IMR-90 (cell line): ENCODE results near the gene MEX3B. TPM values are rescaled to one million over a fixed set of nuclear protein-coding genes. Genes with fewer than 3 reads are reported as not detected.

Source experiments
- ATAC-seq: fragments of 200-7000 bp; cut with Tn5 transposase; 2 replicates; pipeline ENCODE4 v1.9.1; 2020; ENCODE audit warnings: low read depth, mild to moderate bottlenecking, moderate library complexity
- BruUV-seq: library from RNA; stranded (reverse); fragments of 400-500 nt; replicated peaks from 2 replicates; lab custom pipeline; 2021; lab: Mats Ljungman, UMichigan
- CTCF ChIA-PET: fragments of 300-600 bp; formaldehyde crosslinking; extraction: SDS; loops from one replicate; lab custom pipeline; 2021; ENCODE audit warnings: antibody characterized with exemption; lab: Yijun Ruan, JAX
- POLR2A ChIA-PET: fragments of 300-600 bp; sonication (Branson Sonifier 250); formaldehyde crosslinking; loops from one replicate; lab custom pipeline; 2022; ENCODE audit warnings: antibody characterized with exemption; ENCODE audit not compliant: unreplicated experiment; lab: Charles Lee
- DNase-seq: peaks from one replicate; pipeline ENCODE4 v3.0.0; 2013
- H2AFZ ChIP-seq: replicated peaks from 2 replicates; pipeline ENCODE3; 2013; ENCODE audit warnings: low read length, mild to moderate bottlenecking; ENCODE audit not compliant: poor library complexity
- H2AK5ac ChIP-seq: 2 replicates; pipeline ENCODE4 v1.6.1; 2013; ENCODE audit warnings: low read depth, low read length, inconsistent platforms
- H2AK9ac ChIP-seq: replicated peaks from 2 replicates; pipeline ENCODE3; 2013; ENCODE audit warnings: mild to moderate bottlenecking, low read depth, low read length, moderate library complexity; ENCODE audit not compliant: poor library complexity
- H2BK120ac ChIP-seq: 2 replicates; pipeline ENCODE4 v1.6.1; 2013; ENCODE audit warnings: low read depth, low read length, inconsistent platforms
- H2BK15ac ChIP-seq: 3 replicates; pipeline ENCODE4 v1.6.1; 2013; ENCODE audit warnings: low read depth, low read length, inconsistent platforms
- H2BK20ac ChIP-seq: 2 replicates; pipeline ENCODE4 v1.6.1; 2013; ENCODE audit warnings: low read depth, mild to moderate bottlenecking, inconsistent platforms, low read length, moderate library complexity
- H2BK5ac ChIP-seq: 2 replicates; pipeline ENCODE4 v1.6.1; 2013; ENCODE audit warnings: mild to moderate bottlenecking, low read depth, low read length, inconsistent platforms; ENCODE audit not compliant: poor library complexity, severe bottlenecking
- H3K14ac ChIP-seq: replicated peaks from 2 replicates; pipeline ENCODE4 v1.6.1; 2013; ENCODE audit warnings: low read depth, low read length, inconsistent platforms
- H3K18ac ChIP-seq: 2 replicates; pipeline ENCODE4 v1.6.1; 2013; ENCODE audit warnings: low read depth, low read length, control low read depth
- H3K23ac ChIP-seq: 2 replicates; pipeline ENCODE4 v1.6.1; 2013; ENCODE audit warnings: low read depth, low read length, inconsistent platforms
- H3K27ac ChIP-seq: 2 replicates; pipeline ENCODE4 v1.5.1; 2013; ENCODE audit warnings: mild to moderate bottlenecking, control low read depth, low read length; ENCODE audit not compliant: insufficient read depth
- H3K27me3 ChIP-seq: 2 replicates; pipeline ENCODE4 v1.6.1; 2013; ENCODE audit warnings: low read length; ENCODE audit not compliant: control insufficient read depth, insufficient read depth
- H3K36me3 ChIP-seq: 2 replicates; pipeline ENCODE4 v1.6.1; 2013; ENCODE audit warnings: low read length, mixed read lengths; ENCODE audit not compliant: control insufficient read depth, insufficient read depth
- H3K4ac ChIP-seq: 2 replicates; pipeline ENCODE4 v1.6.1; 2013; ENCODE audit warnings: low read depth, low read length, inconsistent platforms
- H3K4me1 ChIP-seq: 2 replicates; pipeline ENCODE4 v1.6.1; 2013; ENCODE audit warnings: low read length, mixed read lengths; ENCODE audit not compliant: control insufficient read depth, insufficient read depth
- H3K4me2 ChIP-seq: 2 replicates; pipeline ENCODE4 v1.6.1; 2013; ENCODE audit warnings: low read depth, mild to moderate bottlenecking, control low read depth, low read length, moderate library complexity
- H3K4me3 ChIP-seq: 2 replicates; pipeline ENCODE4 v1.5.1; 2013; ENCODE audit warnings: low read depth, mild to moderate bottlenecking, control low read depth, low read length, moderate library complexity; ENCODE audit not compliant: insufficient read depth
- H3K56ac ChIP-seq: 2 replicates; pipeline ENCODE4 v1.6.1; 2013; ENCODE audit warnings: low read length, inconsistent platforms; ENCODE audit not compliant: insufficient read depth; ENCODE audit errors: extremely low read depth
- H3K79me1 ChIP-seq, 2 experiments: 2 replicates each; pipeline ENCODE4 v1.6.1; 2013; ENCODE audit warnings: low read length in 2 of 2, inconsistent platforms in 1 of 2, low read depth in 1 of 2
- H3K9ac ChIP-seq: 2 replicates; pipeline ENCODE4 v1.6.1; 2013; ENCODE audit warnings: low read depth, low read length, control low read depth
- H3K9me1 ChIP-seq: 2 replicates; pipeline ENCODE4 v1.6.1; 2013; ENCODE audit warnings: low read length, inconsistent platforms; ENCODE audit not compliant: insufficient read depth
- H3K9me3 ChIP-seq: 2 replicates; pipeline ENCODE4 v1.6.1; 2013; ENCODE audit warnings: low read length; ENCODE audit not compliant: control insufficient read depth, insufficient read depth
- H4K20me1 ChIP-seq: 2 replicates; pipeline ENCODE4 v1.6.1; 2013; ENCODE audit warnings: low read length, inconsistent platforms; ENCODE audit not compliant: insufficient read depth
- H4K5ac ChIP-seq: 2 replicates; pipeline ENCODE4 v1.6.1; 2013; ENCODE audit warnings: mild to moderate bottlenecking, low read depth, low read length, control low read depth
- H4K8ac ChIP-seq, 2 experiments: 2 replicates each; pipeline ENCODE4 v1.6.1; 2013; ENCODE audit warnings: low read depth in 2 of 2, low read length in 2 of 2, control low read depth in 1 of 2, inconsistent platforms in 1 of 2
- H4K91ac ChIP-seq: 2 replicates; pipeline ENCODE4 v1.6.1; 2013; ENCODE audit warnings: low read depth, low read length, inconsistent platforms; ENCODE audit not compliant: insufficient read depth
- CEBPB ChIP-seq: IDR thresholded peaks from 2 replicates; pipeline ENCODE4 v1.6.1; 2012; ENCODE audit warnings: low read depth, low read length, improper control_type of control experiment
- MXI1 ChIP-seq: IDR thresholded peaks from 2 replicates; pipeline ENCODE4 v1.6.1; 2012; ENCODE audit warnings: low read depth, mild to moderate bottlenecking, low read length, moderate library complexity, borderline replicate concordance
- NFE2L2 ChIP-seq: fragments of 150-350 bp; IDR thresholded peaks from 2 replicates; pipeline ENCODE4 v1.6.1; 2016; ENCODE audit warnings: low read depth, mild to moderate bottlenecking, low read length
- RFX5 ChIP-seq: IDR thresholded peaks from 2 replicates; pipeline ENCODE4 v1.8.0; 2012; ENCODE audit warnings: low read depth, mild to moderate bottlenecking, low read length, moderate library complexity
- USF2 ChIP-seq: fragments of 150-350 bp; IDR thresholded peaks from 2 replicates; pipeline ENCODE4 v1.6.1; 2017; ENCODE audit warnings: mild to moderate bottlenecking, antibody characterized with exemption, low read length, low read depth
- WGBS, 2 experiments: methylation state at CpG; one replicate each; pipeline versions ENCODE4 v1.1.5 to v1.1.7; 2013; ENCODE audit warnings: missing lambda C conversion rate in 2 of 2; ENCODE audit not compliant: insufficient read length in 1 of 2; ENCODE audit errors: extremely low coverage in 2 of 2; 5-methylcytosine and 5-hydroxymethylcytosine counted together
- dilution Hi-C: fragments of 300-500 bp; cut with HindIII; formaldehyde crosslinking; loops from one replicate; pipeline ENCODE4 v1.14.3; 2018; ENCODE audit warnings: low sequenced_read_pairs; ENCODE audit not compliant: unreplicated experiment
- in situ Hi-C: fragments of 300-500 bp; cut with MboI; formaldehyde crosslinking; loops from 3 replicates; pipeline ENCODE4 v1.14.3; 2019; ENCODE audit warnings: low sequenced_read_pairs, inconsistent platforms, mixed read lengths
- intact Hi-C: fragments of 100-400 bp; cut with micrococcal nuclease; formaldehyde crosslinking; loops from 2 replicates; pipeline ENCODE4 v1.10.0; 2022
- polyA plus RNA-seq, 3 experiments: library from polyadenylated mRNA; depleted of rRNA; stranded (reverse); fragments of >200 nt; gene quantifications; 2 replicates each; pipeline ENCODE4 v1.2.3, GENCODE V29; 2012; ENCODE audit warnings: low replicate concordance in 1 of 3
- total RNA-seq: library from RNA; depleted of rRNA; stranded (reverse); fragments of >200 nt; gene quantifications from 2 replicates; pipeline ENCODE4 v1.2.3, GENCODE V29; 2012

MEX3B gene
- total and polyA plus RNA-seq, 2 of the 4 experiments (the other 2 are of a cell fraction) = 3.6 to 12.9 TPM

- peak overlapping the region; percentile 76; the same call in 1 of the 2 replicates for H3K23ac ChIP-seq
- H3K9me1 ChIP-seq = peaks cover 5% of the 10 kb centered on the region; the same call in 1 of the 2 replicates
- CTCF ChIA-PET = interaction anchor here (1.8 kb wide), 1 partner anchor 10 kb away, joined by 4 read pairs; no protein-coding TSS in a partner anchor
- H3K18ac ChIP-seq = no peak overlapping the region; the same call in 1 of the 2 replicates
- peak overlapping the region; percentile 91 for H2AFZ ChIP-seq
- H3K4ac ChIP-seq = peak overlapping the region; percentile 73
- TF ChIP-seq RFX5 (no peak), USF2 (no peak), NFE2L2 (no peak), CEBPB (no peak), MXI1 (no peak)
- in situ Hi-C loops (loop anchor here (10.0 kb wide), 2 partner anchors 149 to 569 kb away; no protein-coding TSS in a partner anchor), dilution Hi-C loops (no loop called here), intact Hi-C loops (loop anchor here (2.0 to 10.0 kb wide), 2 partner anchors 103 to 219 kb away; no protein-coding TSS in a partner anchor)
- ATAC-seq = no peak
- peak overlapping the region; percentile 7; the same call in 1 of the 2 replicates for H2AK5ac ChIP-seq
- no peak overlapping the region; the same call in 1 of the 2 replicates for H3K14ac ChIP-seq
- H3K36me3 ChIP-seq = peaks cover 14% of the 10 kb centered on the region; the same call in 1 of the 2 replicates
- peaks cover 6 to 35% of the 10 kb centered on the region in 2 experiments; a peak in 3 of 4 replicates for H3K79me1 ChIP-seq
- POLR2A ChIA-PET = interaction anchor here (0.6 kb wide), 1 partner anchor 135 kb away, joined by 6 read pairs; no protein-coding TSS in a partner anchor
- peak overlapping the region; percentile 48 for H2AK9ac ChIP-seq
- peak overlapping the region; percentile 32; the same call in 1 of the 2 replicates for H4K91ac ChIP-seq
- H4K20me1 ChIP-seq = peaks cover 37% of the 10 kb centered on the region
- H2BK5ac ChIP-seq = peak overlapping the region; percentile 86
- H3K9me3 ChIP-seq = no peaks in the 10 kb centered on the region
- peak overlapping the region; percentile 92 for H3K9ac ChIP-seq
- no peak overlapping the region for H3K56ac ChIP-seq
- no TSS peak for BruUV-seq
- 7% methylated on average over 24 of the region's 51 CpGs; no CpG with 5 or more reads in 1 of the 2 experiments for WGBS, 2 experiments
- H3K4me2 ChIP-seq = peak overlapping the region; percentile 79
- peak overlapping the region; percentile 34 for H2BK120ac ChIP-seq
- H4K8ac ChIP-seq = peak overlapping the region in 1 of 2 experiments; percentile 12; a peak in 1 of 4 replicates
- peaks cover 7% of the 10 kb centered on the region for H3K4me1 ChIP-seq
- no peak for DNase-seq
- H3K27ac ChIP-seq = peak overlapping the region; percentile 90
- H4K5ac ChIP-seq = no peak overlapping the region
- peak overlapping the region; percentile 92 for H3K4me3 ChIP-seq
- H3K27me3 ChIP-seq = no peaks in the 10 kb centered on the region
- H2BK20ac ChIP-seq = no peak overlapping the region
- no peak overlapping the region for H2BK15ac ChIP-seq
Observed at GRCh38 chr15:82043796-82044372, 1.9 kb downstream of the MEX3B start.
